K562 (cell line): ENCODE measurements around the gene SAP25. TPM values are rescaled to one million over a fixed set of nuclear protein-coding genes. Genes with fewer than 3 reads are reported as not detected.

Experiments used
- BACH1 ChIP-seq: fragments of 200-800 bp; sonication (Bioruptor generic); IDR thresholded peaks from 2 replicates; pipeline ENCODE4 v1.6.1; 2016; ENCODE audit warnings: missing genetic modification characterization, missing compliant biosample characterization
- CBX5 ChIP-seq: IDR thresholded peaks from 2 replicates; pipeline ENCODE4 v1.6.1; 2014; ENCODE audit warnings: low read depth, borderline replicate concordance
- CBX8 ChIP-seq: fragments of 200-600 bp; sonication (generic); IDR thresholded peaks from 2 replicates; pipeline ENCODE4 v1.6.1; 2012; ENCODE audit warnings: borderline replicate concordance, mixed run types, low read depth, mild to moderate bottlenecking, moderate library complexity, mixed read lengths, low read length, control low read depth, inconsistent platforms; ENCODE audit not compliant: poor library complexity, severe bottlenecking; ENCODE audit errors: extremely low read depth
- FOS ChIP-seq: IDR thresholded peaks from 3 replicates; pipeline ENCODE4 v1.6.1; 2011; ENCODE audit not compliant: insufficient read length; ENCODE audit errors: extremely low read depth
- FOXK2 ChIP-seq, 2 experiments: fragments of 450-650 bp; IDR thresholded peaks in 1 of 2; conservative IDR thresholded peaks in 1 of 2; 2 replicates each; pipeline ENCODE4 v1.6.1; 2016; ENCODE audit warnings: low read depth in 2 of 2, mild to moderate bottlenecking in 1 of 2
- HDAC3 ChIP-seq: fragments of 450-650 bp; IDR thresholded peaks from 2 replicates; pipeline ENCODE4 v1.6.1; 2018; ENCODE audit warnings: borderline replicate concordance, mild to moderate bottlenecking, moderate library complexity; ENCODE audit not compliant: partially characterized antibody
- HDGF ChIP-seq: fragments of 450-650 bp; IDR thresholded peaks from 2 replicates; pipeline ENCODE4 v1.6.1; 2016
- HEY1 ChIP-seq: fragments of 250-450 bp; sonication (Bioruptor Pico); IDR thresholded peaks from 2 replicates; pipeline ENCODE4 v1.5.0; 2020; ENCODE audit warnings: mild to moderate bottlenecking, moderate library complexity, borderline replicate concordance
- HLTF ChIP-seq: fragments of 450-650 bp; IDR thresholded peaks from 2 replicates; pipeline ENCODE4 v1.6.1; 2016
- HNRNPK ChIP-seq: fragments of 200-400 bp; formaldehyde crosslinking; IDR thresholded peaks from one replicate; pipeline ENCODE4 v1.6.1; 2018; ENCODE audit warnings: mild to moderate bottlenecking, low read depth, low read length; ENCODE audit not compliant: poor library complexity, severe bottlenecking
- L3MBTL2 ChIP-seq: fragments of 450-650 bp; IDR thresholded peaks from 2 replicates; pipeline ENCODE4 v1.6.1; 2016; ENCODE audit warnings: mild to moderate bottlenecking, moderate library complexity
- NR2C1 ChIP-seq, 2 experiments: fragments of 450-650 bp; IDR thresholded peaks; 2 replicates each; pipeline ENCODE4 v1.6.1; 2017; ENCODE audit warnings: mild to moderate bottlenecking in 2 of 2, antibody characterized with exemption in 1 of 2, inconsistent platforms in 1 of 2, missing compliant biosample characterization in 1 of 2, missing genetic modification characterization in 1 of 2
- PHF20 ChIP-seq: fragments of 450-650 bp; IDR thresholded peaks from 2 replicates; pipeline ENCODE4 v1.6.1; 2018; ENCODE audit not compliant: partially characterized antibody
- SREBF2 ChIP-seq: sonication (generic); formaldehyde crosslinking; IDR thresholded peaks from 2 replicates; pipeline ENCODE4 v1.4.0; 2020; ENCODE audit warnings: mild to moderate bottlenecking, missing genetic modification reagents
- ZNF165 ChIP-seq: fragments of 250-450 bp; sonication (Bioruptor Pico); IDR thresholded peaks from 2 replicates; pipeline ENCODE4 v1.4.0; 2020; ENCODE audit warnings: borderline replicate concordance
- ZNF668 ChIP-seq: fragments of 250-450 bp; sonication (Bioruptor Pico); IDR thresholded peaks from 2 replicates; pipeline ENCODE4 v1.8.0; 2022; ENCODE audit warnings: mild to moderate bottlenecking, inconsistent platforms
- ZNF785 ChIP-seq: fragments of 250-450 bp; sonication (Bioruptor Pico); IDR thresholded peaks from 2 replicates; pipeline ENCODE4 v1.4.0; 2020; ENCODE audit warnings: mild to moderate bottlenecking
- ZSCAN32 ChIP-seq: fragments of 450-650 bp; formaldehyde crosslinking; IDR thresholded peaks from 2 replicates; pipeline ENCODE4 v1.4.0; 2020; ENCODE audit warnings: mild to moderate bottlenecking, moderate library complexity
- polyA plus RNA-seq, 8 experiments: library from polyadenylated mRNA; depleted of rRNA in 4 of 8; stranded (reverse) in 5 of 8; unstranded in 3 of 8; fragments of >200 nt; fragmentation: Nextera tagmentation in 2 of 8; fragmentation: Illumina TruSeq in 1 of 8; extraction: Ambion mirVana in 2 of 8; extraction: Trizol in 1 of 8; gene quantifications; 2 replicates each; pipeline versions ENCODE4 v1.2.1 to v1.2.3, GENCODE V29; 2011 to 2014; ENCODE audit warnings: inconsistent platforms in 1 of 8, missing spikeins in 1 of 8
- total RNA-seq, 7 experiments: library from RNA; depleted of rRNA in 6 of 7; stranded (reverse); fragments of >200 nt in 6 of 7; fragmentation: Illumina TruSeq in 2 of 7; extraction: Trizol in 2 of 7; gene quantifications; 2 replicates each; pipeline versions ENCODE4 v1.2.1 to v1.2.3, GENCODE V29; 2011 to 2021; ENCODE audit warnings: low replicate concordance in 1 of 7
- TF ChIP-seq, protein P1 (sequence below): sonication (generic); formaldehyde crosslinking; IDR thresholded peaks from 2 replicates; pipeline ENCODE4 v1.8.1; 2023; ENCODE audit warnings: mild to moderate bottlenecking, missing genetic modification reagents, moderate library complexity
- TF ChIP-seq, protein P2 (sequence below): sonication (generic); formaldehyde crosslinking; IDR thresholded peaks from 2 replicates; pipeline ENCODE4 v1.9.0; 2022; ENCODE audit warnings: mild to moderate bottlenecking, missing genetic modification reagents
- TF ChIP-seq, protein P3 (sequence below): sonication (generic); formaldehyde crosslinking; IDR thresholded peaks from 2 replicates; pipeline ENCODE4 v1.8.0; 2022; ENCODE audit warnings: missing genetic modification reagents, mild to moderate bottlenecking, borderline replicate concordance
- TF ChIP-seq, protein P4 (sequence below): sonication (generic); formaldehyde crosslinking; IDR thresholded peaks from 2 replicates; pipeline ENCODE4 v1.8.0; 2022; ENCODE audit warnings: missing genetic modification reagents, mild to moderate bottlenecking, moderate library complexity, borderline replicate concordance
- TF ChIP-seq, protein P5 (sequence below): sonication (generic); formaldehyde crosslinking; IDR thresholded peaks from 2 replicates; pipeline ENCODE4 v1.8.1; 2023; ENCODE audit warnings: mild to moderate bottlenecking, missing genetic modification reagents

Gene SAP25
- total and polyA plus RNA-seq, 9 of the 15 experiments (the other 6 are each of a cell fraction or from before 2014, with no cell fraction given) = 0.13 to 5.3 (median 0.78) TPM; not detected in 1

DNA sequence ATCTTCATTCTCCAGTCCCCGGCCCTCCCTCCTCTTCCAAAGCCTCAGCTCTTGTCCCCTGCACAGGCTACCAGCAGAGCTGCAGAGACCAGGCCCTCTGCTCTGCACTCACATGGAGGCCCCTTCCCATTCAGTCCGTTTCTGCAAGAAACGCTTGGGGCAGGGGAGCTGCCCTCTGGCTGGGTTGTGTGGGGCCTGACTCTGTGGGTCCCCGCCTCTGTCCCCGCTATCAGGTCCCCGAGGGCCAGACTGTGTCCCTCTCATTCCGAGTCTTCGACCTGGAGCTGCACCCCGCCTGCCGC lies 30.0 kb upstream of the SAP25 start (continued):
- TF ChIP-seq BACH1 (no peak), HNRNPK (no peak), ZNF165 (CRISPR knock-in tag) (no peak), FOXK2 (conservative IDR thresholded peaks at IDR 0.05 in 1 of 2, IDR thresholded peaks at IDR 0.05 in 1 of 2; ENCODE audit: low read depth in 2 of 2) (no peak), ZNF668 (CRISPR knock-in tag) (no peak), SREBF2 (no peak), ZSCAN32 (no peak), HEY1 (no peak), PHF20 (no peak), ZNF785 (CRISPR knock-in tag) (no peak), CBX5 (no peak), L3MBTL2 (peak; percentile 89), CBX8 (no peak), NR2C1 (IDR thresholded peaks at IDR 0.05) (no peak), NR2C1 (tag; IDR thresholded peaks at IDR 0.05) (no peak), HDGF (peak; percentile 54; the same call in 1 of the 2 replicates), FOS (no peak), HLTF (no peak), HDAC3 (no peak)
- TF ChIP-seq, protein P1, sequence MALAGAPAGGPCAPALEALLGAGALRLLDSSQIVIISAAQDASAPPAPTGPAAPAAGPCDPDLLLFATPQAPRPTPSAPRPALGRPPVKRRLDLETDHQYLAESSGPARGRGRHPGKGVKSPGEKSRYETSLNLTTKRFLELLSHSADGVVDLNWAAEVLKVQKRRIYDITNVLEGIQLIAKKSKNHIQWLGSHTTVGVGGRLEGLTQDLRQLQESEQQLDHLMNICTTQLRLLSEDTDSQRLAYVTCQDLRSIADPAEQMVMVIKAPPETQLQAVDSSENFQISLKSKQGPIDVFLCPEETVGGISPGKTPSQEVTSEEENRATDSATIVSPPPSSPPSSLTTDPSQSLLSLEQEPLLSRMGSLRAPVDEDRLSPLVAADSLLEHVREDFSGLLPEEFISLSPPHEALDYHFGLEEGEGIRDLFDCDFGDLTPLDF (CRISPR knock-in tag) = no peak
- TF ChIP-seq, protein P2, sequence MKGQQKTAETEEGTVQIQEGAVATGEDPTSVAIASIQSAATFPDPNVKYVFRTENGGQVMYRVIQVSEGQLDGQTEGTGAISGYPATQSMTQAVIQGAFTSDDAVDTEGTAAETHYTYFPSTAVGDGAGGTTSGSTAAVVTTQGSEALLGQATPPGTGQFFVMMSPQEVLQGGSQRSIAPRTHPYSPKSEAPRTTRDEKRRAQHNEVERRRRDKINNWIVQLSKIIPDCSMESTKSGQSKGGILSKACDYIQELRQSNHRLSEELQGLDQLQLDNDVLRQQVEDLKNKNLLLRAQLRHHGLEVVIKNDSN (CRISPR knock-in tag) = no peak
- TF ChIP-seq, protein P3, sequence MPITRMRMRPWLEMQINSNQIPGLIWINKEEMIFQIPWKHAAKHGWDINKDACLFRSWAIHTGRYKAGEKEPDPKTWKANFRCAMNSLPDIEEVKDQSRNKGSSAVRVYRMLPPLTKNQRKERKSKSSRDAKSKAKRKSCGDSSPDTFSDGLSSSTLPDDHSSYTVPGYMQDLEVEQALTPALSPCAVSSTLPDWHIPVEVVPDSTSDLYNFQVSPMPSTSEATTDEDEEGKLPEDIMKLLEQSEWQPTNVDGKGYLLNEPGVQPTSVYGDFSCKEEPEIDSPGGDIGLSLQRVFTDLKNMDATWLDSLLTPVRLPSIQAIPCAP (CRISPR knock-in tag) = no peak
- TF ChIP-seq, protein P4, sequence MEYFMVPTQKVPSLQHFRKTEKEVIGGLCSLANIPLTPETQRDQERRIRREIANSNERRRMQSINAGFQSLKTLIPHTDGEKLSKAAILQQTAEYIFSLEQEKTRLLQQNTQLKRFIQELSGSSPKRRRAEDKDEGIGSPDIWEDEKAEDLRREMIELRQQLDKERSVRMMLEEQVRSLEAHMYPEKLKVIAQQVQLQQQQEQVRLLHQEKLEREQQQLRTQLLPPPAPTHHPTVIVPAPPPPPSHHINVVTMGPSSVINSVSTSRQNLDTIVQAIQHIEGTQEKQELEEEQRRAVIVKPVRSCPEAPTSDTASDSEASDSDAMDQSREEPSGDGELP (CRISPR knock-in tag) = no peak
- TF ChIP-seq, protein P5, sequence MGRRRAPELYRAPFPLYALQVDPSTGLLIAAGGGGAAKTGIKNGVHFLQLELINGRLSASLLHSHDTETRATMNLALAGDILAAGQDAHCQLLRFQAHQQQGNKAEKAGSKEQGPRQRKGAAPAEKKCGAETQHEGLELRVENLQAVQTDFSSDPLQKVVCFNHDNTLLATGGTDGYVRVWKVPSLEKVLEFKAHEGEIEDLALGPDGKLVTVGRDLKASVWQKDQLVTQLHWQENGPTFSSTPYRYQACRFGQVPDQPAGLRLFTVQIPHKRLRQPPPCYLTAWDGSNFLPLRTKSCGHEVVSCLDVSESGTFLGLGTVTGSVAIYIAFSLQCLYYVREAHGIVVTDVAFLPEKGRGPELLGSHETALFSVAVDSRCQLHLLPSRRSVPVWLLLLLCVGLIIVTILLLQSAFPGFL = no peak
